ENCODE data around the gene SRC. TPM values are rescaled to one million over a fixed set of nuclear protein-coding genes. Genes with fewer than 3 reads are reported as not detected.

Gene SRC
- total RNA-seq, 4 donors from 2014 or later: 21.8 to 30.9 (median 25.1) TPM

DNA sequence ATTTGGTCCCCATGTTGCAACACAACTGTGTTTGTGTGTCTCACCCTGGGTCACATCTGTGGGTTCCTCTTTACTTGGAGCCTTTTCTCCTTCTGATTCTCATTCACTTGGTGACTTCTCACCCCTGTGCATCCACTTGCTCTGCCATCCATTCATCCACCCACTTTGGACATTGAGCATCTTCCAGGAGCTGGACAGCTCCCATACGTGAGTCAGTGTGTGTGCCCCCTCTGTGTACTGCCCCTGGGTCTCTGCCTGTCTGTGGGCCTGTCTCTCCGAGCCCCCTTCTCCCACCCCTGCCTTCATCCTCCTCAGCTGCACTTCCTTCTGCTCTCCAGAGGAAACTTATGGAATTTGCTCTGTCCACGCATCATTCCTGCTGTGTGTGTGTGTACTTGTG, 107.3 kb downstream of the SRC start:
- 58 to 67% methylated on average over 3 of the region's 3 CpGs for WGBS, 2 donors
- intact Hi-C loops (cut with DNase I; ENCODE audit: low total_unique reads): no loop called here
- no peak overlapping the region for H3K4me3 ChIP-seq (ENCODE audit: low read depth, poor library complexity, severe bottlenecking)
- no peak for DNase-seq (ENCODE audit: low spot score in 2 of 2)
- no peak for TF ChIP-seq POLR2A (IDR thresholded peaks at IDR 0.05)
- TF ChIP-seq, protein P1, sequence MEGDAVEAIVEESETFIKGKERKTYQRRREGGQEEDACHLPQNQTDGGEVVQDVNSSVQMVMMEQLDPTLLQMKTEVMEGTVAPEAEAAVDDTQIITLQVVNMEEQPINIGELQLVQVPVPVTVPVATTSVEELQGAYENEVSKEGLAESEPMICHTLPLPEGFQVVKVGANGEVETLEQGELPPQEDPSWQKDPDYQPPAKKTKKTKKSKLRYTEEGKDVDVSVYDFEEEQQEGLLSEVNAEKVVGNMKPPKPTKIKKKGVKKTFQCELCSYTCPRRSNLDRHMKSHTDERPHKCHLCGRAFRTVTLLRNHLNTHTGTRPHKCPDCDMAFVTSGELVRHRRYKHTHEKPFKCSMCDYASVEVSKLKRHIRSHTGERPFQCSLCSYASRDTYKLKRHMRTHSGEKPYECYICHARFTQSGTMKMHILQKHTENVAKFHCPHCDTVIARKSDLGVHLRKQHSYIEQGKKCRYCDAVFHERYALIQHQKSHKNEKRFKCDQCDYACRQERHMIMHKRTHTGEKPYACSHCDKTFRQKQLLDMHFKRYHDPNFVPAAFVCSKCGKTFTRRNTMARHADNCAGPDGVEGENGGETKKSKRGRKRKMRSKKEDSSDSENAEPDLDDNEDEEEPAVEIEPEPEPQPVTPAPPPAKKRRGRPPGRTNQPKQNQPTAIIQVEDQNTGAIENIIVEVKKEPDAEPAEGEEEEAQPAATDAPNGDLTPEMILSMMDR (IDR thresholded peaks at IDR 0.05): no peak

DNA sequence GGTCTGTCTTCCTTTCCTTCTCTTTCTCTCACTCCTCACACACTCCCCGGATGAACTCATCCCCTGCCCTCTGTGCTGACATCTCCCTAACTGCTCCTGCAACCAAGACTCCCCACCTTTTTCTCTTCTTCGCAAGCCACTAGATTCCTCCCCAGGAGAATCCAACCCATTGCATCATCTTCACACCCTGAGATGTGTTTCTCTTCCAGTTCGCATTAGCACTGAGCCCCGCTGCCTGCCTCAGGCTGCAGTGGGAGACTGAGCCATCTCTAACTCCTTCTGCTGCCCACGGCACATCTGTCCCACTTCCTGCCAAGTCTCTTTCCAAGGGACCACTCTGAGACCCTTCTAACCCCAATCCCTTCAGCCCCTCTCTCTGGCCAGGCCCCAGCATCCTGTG, 107.9 kb downstream of the SRC start:
- 86 to 88% methylated on average over 5 of the region's 5 CpGs for WGBS, 2 donors
- intact Hi-C loops (cut with DNase I; ENCODE audit: low total_unique reads): no loop called here
- no peak for DNase-seq (ENCODE audit: low spot score in 2 of 2)
- TF ChIP-seq, protein P1 (IDR thresholded peaks at IDR 0.05): no peak
- TF ChIP-seq POLR2A (IDR thresholded peaks at IDR 0.05): no peak
- no peak overlapping the region for H3K4me3 ChIP-seq (ENCODE audit: low read depth, poor library complexity, severe bottlenecking)

DNA sequence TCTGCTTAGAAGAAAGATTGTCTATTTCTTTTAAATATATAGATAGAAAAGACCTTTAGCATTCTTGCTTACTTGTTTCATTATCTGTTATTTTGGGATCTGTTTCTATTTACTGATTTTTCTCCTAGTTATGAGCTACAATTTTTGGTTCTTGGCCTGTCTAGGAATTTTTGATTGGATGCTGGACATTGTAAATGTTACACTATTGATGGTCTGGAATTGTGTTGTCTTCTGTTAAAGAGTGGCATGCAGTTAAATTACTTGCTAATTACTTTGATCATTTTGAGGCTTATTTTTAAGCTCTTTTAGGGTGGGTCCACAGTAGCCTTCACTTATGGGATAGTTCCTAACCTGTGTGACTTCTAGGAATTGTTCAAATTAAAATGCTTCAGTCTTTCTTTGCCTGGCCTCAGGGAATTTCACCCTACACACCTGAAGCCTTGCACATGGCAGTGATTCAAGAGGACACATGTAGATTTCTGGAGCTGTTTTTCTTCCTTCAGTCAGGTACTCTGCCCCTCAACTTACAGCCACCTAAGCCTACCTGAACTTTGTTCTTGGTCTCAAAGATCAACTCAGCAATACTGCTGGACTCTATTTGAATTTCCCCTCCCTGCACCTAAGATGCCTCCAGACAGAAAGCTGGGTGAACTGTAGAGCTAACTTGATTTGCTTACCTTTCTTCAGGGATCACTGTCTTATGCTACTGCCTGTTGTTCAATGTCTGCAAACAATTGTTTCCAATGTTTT, 108.9 kb downstream of the SRC start:
- no peak overlapping the region for H3K4me3 ChIP-seq (ENCODE audit: low read depth, poor library complexity, severe bottlenecking)
- no peak for DNase-seq (ENCODE audit: low spot score in 2 of 2)
- TF ChIP-seq, protein P1 (IDR thresholded peaks at IDR 0.05): no peak
- no peak for TF ChIP-seq POLR2A (IDR thresholded peaks at IDR 0.05)
- intact Hi-C loops (cut with DNase I; ENCODE audit: low total_unique reads): no loop called here

Other genes with a start within 250 kb of the SRC start
- gene RPN2, start 166.8 kb upstream of the SRC start, total RNA-seq: 100 to 1,000 TPM in 2 of 4 donors, 10 to 100 TPM in 2; 76.0 to 128 (median 102) TPM
- gene MROH8, start 166.6 kb upstream of the SRC start, total RNA-seq: 1 to 10 TPM in 3 of 4 donors, under 1 TPM in 1; 0.59 to 6.8 (median 2.3) TPM
- not detected for gene GHRH, start 84.3 kb upstream of the SRC start, total RNA-seq
- gene MANBAL, start 56.5 kb upstream of the SRC start, total RNA-seq: 10 to 100 TPM; 17.7 to 25.2 (median 21.4) TPM
- 1 to 10 TPM; 1.3 to 3.8 (median 2.3) TPM for gene NNAT, start 175.1 kb downstream of the SRC start, total RNA-seq
- gene BLCAP, start 181.7 kb downstream of the SRC start, total RNA-seq: 100 to 1,000 TPM in 3 of 4 donors, 10 to 100 TPM in 1; 91.3 to 136 (median 103) TPM

All from lower leg skin (tissue), 4 donors.